NCI-H187 (cell line): ENCODE results near the gene POTEJ.
"Not testable (repeated sequence)": the region's sequence is repeated elsewhere in the genome, so short reads cannot be mapped to it uniquely, and the experiment has no call there.

Source experiments
- DNase-seq, 2 experiments: peaks; one replicate each; lab custom pipeline; 2025; lab: John Stamatoyannopoulos, UW

Gene POTEJ

GRCh38 chr2:130601648-130602302 lies 9.5 kb upstream of the POTEJ start:
- not testable (repeated sequence) for DNase-seq

DNA sequence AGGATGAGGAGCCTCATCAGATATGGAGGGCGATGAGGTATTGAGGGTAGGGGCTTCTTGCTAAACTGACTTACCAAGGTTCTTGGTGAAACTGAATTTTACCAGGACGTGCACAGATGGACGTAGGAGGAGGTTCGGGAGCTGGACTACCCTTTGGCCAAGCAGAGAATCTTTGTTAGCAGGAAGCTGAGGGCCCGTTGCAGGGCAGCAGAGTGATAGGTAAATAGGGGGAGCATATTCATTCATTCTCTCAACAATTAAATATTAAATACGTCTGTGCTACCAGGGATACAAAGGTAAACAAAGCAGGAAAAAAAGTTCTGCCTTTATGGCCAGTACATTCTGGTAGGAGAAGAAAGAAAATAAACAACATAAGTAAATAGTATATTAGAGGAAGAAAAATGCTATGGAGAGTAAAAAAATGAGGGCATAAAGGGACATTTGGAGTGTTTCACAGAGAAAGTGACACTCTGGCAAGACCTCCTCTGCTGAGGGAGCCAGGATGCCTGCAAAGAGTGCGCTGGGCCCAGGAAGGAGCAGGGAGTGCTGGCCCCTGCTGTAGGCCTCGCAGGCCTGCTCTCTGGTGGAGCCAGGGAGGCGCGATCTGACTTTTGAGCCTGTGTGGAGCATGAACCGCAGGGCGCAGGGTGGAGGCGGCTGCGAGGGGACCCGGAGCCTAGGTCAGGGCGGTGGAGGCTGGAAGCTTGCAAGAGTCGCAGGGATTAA lies 2.8 kb upstream of the POTEJ start:
- DNase-seq, result not testable (repeated sequence)

DNA sequence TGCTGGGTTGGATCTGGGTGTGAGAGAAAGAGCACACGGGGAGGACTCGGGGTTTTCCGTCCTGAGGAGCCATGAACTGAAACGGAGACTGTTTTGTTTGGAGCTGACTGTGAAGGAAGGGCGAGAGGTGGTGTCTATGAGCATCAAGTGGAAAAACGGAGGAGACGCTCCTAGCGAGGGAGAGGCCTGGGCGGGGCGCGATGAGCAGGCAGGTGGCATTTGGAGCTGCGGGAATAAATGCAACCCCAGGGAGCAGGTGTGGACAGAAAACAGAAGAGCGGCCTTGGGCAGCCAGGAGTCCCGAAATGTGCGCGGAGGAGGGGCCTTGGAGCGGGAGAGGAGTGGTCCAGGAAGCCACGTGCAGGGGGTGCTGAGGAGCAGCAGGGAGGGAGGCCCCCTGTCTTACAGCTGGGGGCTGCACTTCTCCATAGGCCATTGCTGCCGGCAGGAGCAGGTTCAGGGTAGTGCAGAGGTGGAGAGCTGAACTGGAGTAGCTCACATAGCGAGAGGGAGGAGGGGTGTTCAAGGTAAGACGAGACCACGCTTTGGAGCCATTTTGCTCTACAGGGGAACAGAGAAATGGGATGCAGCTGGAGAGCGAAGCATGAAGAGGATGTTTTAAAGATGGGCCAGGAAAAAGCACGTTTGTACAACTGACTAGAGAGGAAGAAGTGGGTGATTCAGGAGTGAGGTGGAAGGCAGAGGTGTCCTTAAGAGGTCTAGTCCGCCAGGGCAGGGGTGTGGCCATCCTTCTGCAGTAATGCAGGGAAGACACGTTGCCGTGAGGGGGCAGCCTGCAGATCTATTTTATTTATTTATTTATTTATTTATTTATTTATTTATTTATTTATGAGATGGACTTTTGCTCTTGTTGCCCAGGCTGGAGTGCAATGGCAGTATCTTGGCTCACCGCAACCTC lies 2.0 kb upstream of the POTEJ start:
- DNase-seq, result not testable (repeated sequence)

- not testable (repeated sequence) for DNase-seq
Measured at GRCh38 chr2:130610486-130610885, 754 bp upstream of the POTEJ start.

- DNase-seq, result not testable (repeated sequence)
Measured at GRCh38 chr2:130628784-130629475, 17.7 kb downstream of the POTEJ start.

GRCh38 chr2:130638973-130639372 lies 27.7 kb downstream of the POTEJ start:
- not testable (repeated sequence) for DNase-seq

- not testable (repeated sequence) for DNase-seq
Measured at GRCh38 chr2:130641688-130642087, 30.4 kb downstream of the POTEJ start.

- DNase-seq, result not testable (repeated sequence)
Measured at GRCh38 chr2:130649285-130649684, 38.0 kb downstream of the POTEJ start.

- not testable (repeated sequence) for DNase-seq
Measured at GRCh38 chr2:130664506-130664905, 53.3 kb downstream of the POTEJ start.

- DNase-seq, result not testable (repeated sequence)
Measured at GRCh38 chr2:130665596-130665995, 54.4 kb downstream of the POTEJ start.

- DNase-seq, result not testable (repeated sequence)
Measured at GRCh38 chr2:130667516-130667915, 56.3 kb downstream of the POTEJ start.

GRCh38 chr2:130670026-130670745 lies 58.9 kb downstream of the POTEJ start:
- DNase-seq, result not testable (repeated sequence)

DNA sequence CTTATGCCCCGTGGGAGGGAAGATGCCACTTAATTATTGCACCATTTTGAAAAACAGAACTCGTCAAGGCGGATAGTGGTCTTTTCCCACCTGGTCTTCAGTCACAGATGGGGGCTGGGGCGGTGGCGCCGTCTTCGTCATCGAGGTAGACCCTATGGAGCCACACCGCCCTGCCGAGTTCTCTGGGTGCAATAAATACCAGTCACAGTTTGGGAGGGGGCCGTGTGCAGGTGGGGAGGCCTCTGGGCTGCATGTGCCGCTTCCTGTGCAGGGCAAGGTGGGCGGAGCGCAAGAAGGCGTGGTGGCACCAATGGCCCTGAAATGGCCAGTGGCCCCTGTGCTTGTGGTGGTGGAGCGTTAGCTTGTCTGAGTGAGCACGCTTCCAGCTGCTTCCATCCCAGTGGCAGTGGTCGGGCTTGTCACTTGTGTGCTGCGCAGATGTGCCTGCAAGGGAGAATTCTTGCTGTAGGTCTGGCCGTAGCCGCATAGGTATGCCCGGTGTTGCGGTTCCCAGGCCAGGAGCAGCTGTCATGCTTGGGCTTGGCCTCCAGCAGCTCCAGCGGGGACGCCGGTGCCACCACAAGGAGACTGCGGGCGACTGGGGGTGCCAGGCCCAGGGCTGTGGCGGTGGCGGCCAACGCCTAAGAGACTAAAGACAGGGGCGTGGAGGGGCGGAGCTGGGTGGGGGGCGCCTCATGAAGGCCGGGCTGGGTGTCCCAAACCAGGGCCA lies 81.0 kb downstream of the POTEJ start:
- DNase-seq, result not testable (repeated sequence)

DNA sequence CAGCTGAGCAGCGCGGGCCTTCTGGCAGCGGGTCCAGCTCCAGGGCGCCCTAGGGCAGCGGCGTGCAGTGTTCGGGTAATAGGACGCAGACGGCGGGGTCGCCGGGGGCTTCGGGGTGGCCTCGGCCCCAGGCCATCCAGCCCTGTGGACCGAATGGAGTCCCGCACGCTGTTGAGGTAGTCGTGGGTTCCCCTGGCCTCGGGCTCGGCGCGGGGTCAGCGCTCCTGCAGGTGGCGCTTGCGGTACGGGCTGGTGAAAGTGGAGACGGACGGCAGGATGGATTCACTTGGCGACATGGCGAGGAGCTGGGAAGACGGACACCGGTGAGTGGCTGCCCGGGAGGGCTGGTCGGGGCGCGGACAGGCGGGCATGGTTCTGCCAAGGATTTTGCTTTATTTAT lies 82.2 kb downstream of the POTEJ start:
- DNase-seq, result not testable (repeated sequence)

GRCh38 chr2:130703250-130703649 lies 92.0 kb downstream of the POTEJ start:
- not testable (repeated sequence) for DNase-seq
